ENCODE data around the gene NRXN3.

Gene NRXN3

GRCh38 chr14:79476552-79476951, 1306.4 kb downstream of the NRXN3 start:
- DNase-seq (ENCODE audit: low read depth) = no peak

GRCh38 chr14:79480212-79480611, 1310.0 kb downstream of the NRXN3 start:
- no peak for DNase-seq (ENCODE audit: low read depth)

DNA sequence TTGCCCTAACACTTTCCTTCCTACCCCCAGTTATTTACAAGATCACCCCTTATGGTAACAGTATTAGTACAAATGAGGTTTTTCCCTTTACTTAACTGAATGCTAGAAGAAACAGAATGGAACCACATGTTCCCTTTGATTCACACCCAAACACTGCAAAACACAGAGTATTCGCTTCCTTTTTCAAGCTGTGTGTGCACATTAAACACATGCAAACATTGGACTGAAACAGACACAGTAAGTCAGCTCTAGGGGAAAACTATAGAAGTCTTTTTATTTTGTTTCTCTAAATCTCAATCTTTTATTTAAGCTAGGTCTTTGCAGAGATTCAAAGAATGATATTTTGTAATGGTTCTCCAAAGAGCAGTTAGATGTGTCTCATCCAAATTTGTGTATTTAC, 1312.7 kb downstream of the NRXN3 start:
- DNase-seq (ENCODE audit: low read depth) = no peak

DNA sequence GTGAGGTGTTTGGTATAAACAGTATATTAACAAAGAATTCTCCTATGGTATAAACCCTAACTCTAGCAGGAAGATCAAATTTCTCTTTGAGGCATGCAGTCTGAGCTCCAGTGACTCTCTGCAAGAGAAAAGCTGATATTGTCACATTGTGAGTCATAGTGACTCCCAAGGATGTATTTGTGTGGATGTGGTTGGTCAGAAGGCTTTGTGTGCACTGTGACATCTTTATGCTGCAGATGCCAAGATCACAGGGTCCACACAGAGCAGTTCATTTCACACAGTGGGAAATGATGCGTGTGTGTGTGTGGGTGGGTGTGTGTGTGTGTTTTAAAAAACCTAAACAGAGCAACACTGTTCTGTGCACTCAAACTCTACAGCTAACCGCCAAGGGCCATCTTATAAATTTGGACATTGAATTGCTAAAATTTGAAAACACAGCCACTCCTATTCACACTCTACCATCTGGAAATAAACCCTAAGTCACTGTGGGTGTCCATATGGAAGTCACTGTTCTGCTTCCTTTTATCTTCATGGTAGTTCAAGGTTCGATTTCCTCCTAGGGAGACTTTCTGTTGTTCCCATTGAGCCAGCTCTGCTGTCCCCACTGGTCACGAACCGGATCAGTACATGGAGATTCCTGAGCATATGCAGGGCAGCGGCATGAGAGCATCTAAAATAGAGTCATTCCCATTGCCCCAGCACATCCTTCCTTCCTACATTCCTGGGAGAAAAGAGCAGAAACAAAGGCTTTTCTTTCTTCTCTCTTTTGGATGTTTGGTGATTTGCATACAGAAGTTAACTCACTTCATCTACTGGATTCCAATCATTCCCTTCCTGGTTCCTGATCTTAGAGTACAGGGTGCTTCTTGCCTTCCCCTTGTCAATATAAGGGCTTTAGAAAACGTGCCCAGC, 1313.6 kb downstream of the NRXN3 start:
- DNase-seq (ENCODE audit: low read depth) = peak; percentile 13

DNA sequence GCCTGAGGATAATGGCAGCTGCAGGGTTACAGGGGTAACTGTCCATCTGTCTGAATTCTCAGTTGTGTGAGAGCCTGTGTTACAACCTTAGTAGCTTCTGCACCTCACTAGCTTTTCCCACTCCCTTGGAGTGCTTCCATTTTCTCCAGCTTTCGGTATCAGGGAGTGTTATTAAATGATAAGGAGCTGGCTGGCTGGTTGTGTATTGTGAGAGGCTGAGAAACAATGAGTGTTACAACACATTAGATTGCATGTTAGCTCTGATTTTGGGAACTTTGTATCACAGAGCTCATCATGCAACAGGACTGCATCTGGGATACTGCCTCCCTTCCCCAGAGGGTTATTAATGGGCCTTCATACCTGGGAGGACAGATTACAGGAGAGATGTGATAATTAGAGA, 1317.5 kb downstream of the NRXN3 start:
- DNase-seq (ENCODE audit: low read depth) = no peak

DNA sequence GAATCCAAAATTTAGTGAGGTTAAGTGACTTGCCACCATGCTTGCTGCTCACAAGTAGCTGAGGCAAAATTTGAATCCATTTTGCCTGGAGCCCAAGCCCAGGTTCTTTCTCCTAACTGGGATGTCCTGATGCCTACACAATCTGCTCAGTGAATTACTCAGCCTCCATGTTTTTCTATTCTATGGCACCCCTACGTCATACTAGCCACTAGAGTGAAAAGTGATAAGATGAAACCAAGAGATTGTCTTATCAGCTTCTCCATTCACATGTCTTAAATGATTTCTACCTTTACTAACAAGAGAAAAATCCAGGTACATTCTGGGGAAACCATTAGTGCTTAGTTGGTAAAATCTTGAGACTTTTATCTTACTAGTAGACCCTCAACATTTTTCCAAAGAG, 1321.0 kb downstream of the NRXN3 start:
- DNase-seq (ENCODE audit: low read depth) = no peak

DNA sequence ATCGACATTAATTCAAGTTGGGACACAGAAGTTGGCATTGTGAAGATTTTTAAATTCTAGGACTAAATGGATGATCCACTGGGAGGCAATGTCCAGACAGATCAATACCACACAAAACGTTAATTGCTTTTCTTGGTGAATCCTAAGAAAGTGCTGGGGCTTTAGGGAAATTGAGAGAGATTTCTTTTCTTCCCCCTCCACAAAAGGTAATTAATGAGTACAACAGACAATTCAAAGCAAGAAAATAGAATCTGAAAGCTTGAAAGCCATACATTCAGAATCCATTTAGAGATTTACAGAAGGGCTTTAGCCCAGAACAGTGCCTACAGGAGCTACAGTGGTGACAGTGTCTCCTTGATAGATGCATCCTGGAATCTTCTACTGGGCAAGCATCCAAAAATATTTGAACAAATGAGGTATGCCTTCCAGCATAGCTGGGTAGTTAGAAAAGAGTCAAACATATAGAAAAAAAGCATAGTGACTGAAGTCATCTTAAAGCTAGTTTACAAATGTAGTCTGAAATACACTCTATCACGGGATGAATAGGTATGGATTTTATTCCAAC, 1323.0 kb downstream of the NRXN3 start:
- no peak for DNase-seq (ENCODE audit: low read depth)

DNA sequence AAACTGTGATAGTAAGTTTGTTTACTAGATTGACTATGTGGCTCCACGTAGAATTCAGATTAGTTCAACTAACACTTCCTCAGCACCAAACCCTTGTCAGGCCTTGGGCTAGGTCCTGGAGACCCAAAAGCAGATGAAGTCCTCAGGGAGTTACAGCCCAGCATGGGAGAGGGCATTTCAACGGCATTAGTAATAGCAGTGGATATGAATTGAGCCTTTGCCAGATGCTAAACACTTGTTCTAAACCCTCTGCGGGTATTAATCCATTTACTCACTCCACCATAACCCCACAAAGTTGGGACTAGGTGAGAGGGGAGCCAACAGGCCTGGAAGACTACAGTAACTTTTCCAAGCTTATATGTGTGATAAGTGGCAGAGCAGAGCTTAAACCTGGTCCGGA, 1326.5 kb downstream of the NRXN3 start:
- DNase-seq (ENCODE audit: low read depth) = no peak

- no peak for DNase-seq (ENCODE audit: low read depth)
These were observed 1330.3 kb downstream of the NRXN3 start for GRCh38 chr14:79500489-79500888.

DNA sequence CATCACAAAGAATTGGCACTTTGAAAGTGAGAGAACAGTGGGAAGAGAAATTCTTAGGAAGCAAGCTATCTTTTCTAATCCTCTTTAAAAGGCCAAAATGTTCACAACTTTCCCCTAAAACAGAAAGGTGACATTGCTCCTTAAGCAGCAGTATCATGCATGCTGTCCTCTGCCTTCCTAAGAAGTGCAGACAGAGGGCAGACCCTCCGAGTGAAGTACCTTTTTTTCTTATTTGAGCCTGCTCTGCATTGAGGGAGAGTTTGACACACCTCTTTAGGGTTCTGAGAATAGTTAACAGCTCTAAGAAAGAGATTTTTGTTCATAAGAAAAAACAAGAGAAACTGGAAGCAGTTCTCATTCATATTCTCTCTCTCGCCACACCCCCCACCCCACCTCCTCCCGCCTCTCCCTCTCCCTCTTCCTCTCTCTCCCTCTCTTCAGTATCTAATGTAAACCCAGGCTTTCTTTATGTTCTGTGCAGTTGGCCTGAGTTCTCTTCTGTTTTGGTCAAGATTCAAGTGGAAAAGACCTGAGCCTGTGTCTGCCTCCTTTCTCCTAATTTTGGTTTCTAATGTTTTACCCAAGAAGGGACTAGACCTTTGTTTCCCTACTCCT, 1332.1 kb downstream of the NRXN3 start:
- DNase-seq (ENCODE audit: low read depth) = no peak

GRCh38 chr14:79502751-79503148, 1332.6 kb downstream of the NRXN3 start:
- DNase-seq (ENCODE audit: low read depth) = no peak

- DNase-seq (ENCODE audit: low read depth) = no peak
These were observed 1340.5 kb downstream of the NRXN3 start for GRCh38 chr14:79510659-79511058.

DNA sequence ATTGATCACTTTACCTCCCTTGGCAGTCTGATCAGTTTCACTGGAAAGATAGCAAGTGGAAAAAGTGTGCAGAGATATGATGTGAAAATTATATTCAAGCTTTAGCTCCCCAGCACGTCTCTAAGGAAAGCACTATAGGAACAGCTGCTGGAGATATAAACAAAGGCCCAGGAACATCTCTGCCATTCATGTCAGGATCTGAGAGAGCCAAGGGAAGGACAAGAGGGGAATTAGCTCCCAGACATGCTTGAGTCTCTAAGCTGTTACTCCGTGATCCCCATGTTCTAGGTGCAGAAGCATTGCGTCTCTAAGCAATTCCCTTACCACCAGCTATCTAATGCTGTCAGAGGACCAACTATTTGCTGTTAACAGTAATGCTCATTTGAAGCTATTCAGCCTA, 1341.0 kb downstream of the NRXN3 start:
- DNase-seq (ENCODE audit: low read depth) = no peak

GRCh38 chr14:79513446-79513845, 1343.3 kb downstream of the NRXN3 start:
- no peak for DNase-seq (ENCODE audit: low read depth)

GRCh38 chr14:79514700-79515099, 1344.5 kb downstream of the NRXN3 start:
- peak; percentile 36 for DNase-seq (ENCODE audit: low read depth)

DNA sequence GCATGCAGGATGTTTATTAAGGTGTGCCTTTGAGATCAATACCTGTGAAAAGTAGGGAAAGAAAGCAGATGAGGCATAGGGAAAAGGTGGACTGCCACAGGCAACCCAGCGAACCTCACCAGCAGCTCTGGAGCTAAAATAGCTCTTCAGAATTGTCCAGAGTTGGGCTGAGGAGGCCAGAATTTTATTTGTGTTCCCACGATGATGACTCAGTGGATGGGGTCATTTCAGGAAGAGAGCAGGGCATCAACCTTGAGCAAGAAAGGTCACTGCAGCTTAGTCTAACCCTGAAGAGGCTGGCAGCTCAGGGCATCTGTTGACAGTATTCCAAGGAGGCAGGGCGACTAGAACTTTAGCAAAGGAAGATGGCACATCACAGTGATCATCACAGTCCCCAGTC, 1345.0 kb downstream of the NRXN3 start:
- no peak for DNase-seq (ENCODE audit: low read depth)

- DNase-seq (ENCODE audit: low read depth) = no peak
These were observed 1345.8 kb downstream of the NRXN3 start for GRCh38 chr14:79516009-79516408.

DNA sequence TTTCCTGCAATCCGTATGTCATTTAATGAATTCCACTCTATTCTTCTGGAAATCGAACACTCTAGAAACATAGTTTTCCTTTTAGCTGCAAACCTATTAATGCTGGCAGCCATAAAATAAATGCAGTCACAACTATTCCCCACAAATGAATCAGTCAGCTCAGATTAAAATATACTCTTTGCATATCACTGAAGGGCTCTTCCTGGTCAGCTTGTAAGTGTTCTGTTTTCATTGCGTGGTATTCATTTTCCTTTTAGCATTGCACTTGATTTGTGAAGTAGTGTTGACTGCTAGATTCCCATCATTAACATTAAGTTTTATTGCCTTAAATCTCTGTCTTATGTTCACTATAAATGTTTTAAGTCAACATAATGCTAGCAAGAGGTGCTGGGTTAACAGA, 1355.2 kb downstream of the NRXN3 start:
- no peak for DNase-seq (ENCODE audit: low read depth)

GRCh38 chr14:79528828-79529416, 1358.7 kb downstream of the NRXN3 start:
- DNase-seq (ENCODE audit: low read depth) = no peak

DNA sequence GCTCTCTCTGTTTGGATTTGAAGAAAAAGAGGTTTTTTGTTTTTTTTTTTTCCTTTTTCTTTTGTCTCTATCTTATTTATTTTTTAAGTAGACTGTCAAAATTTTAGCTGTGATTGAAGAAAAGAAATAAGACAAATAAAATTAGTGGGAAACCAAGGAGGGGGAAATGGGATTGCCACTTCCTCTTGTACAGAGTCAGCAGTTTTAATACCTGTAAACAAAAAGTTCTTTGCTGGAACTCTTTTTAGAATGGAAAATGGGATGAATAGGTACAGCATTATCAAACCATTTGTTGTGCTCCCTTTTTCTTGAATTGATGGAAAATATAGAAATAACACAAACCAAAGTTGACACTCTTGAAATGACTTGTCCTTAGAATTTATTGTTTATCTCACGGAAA, 1360.4 kb downstream of the NRXN3 start:
- no peak for DNase-seq (ENCODE audit: low read depth)

DNA sequence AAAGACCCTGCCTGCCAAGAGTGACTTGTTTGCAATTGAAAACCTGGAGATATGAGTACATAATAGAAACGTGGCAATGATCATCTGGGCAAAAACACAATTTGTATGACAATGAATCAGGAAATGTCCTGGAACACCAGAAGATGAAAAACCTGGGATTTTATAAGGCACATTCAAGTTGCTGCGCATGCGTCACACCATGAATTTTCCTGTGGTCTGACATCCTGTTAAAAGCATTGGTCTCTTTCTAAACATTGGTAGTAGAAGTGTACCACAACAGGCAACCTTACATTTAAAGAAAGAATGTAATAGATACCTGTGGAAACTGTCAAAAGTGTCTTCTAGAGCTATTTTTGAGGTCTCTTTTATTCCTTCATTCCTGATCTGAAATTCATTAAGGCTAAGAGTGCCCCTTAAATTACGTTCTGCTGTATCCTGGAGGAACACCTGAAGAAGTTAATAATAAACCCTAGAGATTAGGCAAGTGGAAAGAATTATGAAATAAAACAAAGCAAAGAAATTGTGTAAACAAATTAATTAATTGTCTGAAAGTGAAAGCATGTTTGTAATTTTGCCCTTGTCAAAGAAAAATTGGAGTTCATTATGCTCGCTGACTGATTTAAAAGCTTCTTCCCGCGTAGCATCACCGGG, 1364.7 kb downstream of the NRXN3 start:
- no peak for DNase-seq (ENCODE audit: low read depth)

DNA sequence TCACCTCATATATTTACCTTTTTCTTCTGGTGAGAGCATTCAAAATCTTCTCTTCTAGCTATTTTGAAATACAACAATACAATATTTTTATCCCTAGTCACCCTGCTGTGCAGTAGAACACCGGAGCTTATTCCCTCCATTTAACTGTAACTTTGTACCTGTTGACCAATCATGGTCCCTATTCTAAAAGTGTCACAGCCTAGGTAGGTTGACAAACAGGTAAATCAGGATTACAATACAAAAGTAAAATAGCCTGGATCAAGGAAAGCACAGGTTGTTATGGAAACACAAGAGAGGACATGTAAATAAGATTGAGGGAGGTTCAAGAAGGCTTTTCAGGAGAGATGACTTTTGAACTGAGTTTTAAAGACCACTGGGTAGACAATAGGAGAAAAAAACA, 1370.2 kb downstream of the NRXN3 start:
- no peak for DNase-seq (ENCODE audit: low read depth)
